PC-3 (cell line): ENCODE data around the gene C1orf210. TPM values are rescaled to one million over a fixed set of nuclear protein-coding genes. Genes with fewer than 3 reads are reported as not detected.

Experiments used
- ATAC-seq: fragments of 200-7000 bp; cut with Tn5 transposase; 2 replicates; pipeline ENCODE4 v1.9.1; 2020; ENCODE audit warnings: mild to moderate bottlenecking, moderate library complexity
- BruUV-seq: library from RNA; stranded (reverse); fragments of 400-500 nt; replicated peaks from 2 replicates; lab custom pipeline; 2021; lab: Mats Ljungman, UMichigan
- CTCF ChIA-PET: fragments of 300-600 bp; sonication (Branson Sonifier 250); formaldehyde crosslinking; loops from one replicate; lab custom pipeline; 2022; ENCODE audit warnings: antibody characterized with exemption; lab: Charles Lee
- POLR2A ChIA-PET: fragments of 300-600 bp; sonication (Branson Sonifier 250); formaldehyde crosslinking; loops from one replicate; lab custom pipeline; 2022; ENCODE audit warnings: antibody characterized with exemption; ENCODE audit not compliant: unreplicated experiment; lab: Charles Lee
- DNase-seq: peaks from one replicate; pipeline ENCODE4 v3.0.0-alpha.2; 2015
- H2AFZ ChIP-seq: fragments of 300-600 bp; sonication (generic); 2 replicates; pipeline ENCODE4 v1.6.0; 2016; ENCODE audit warnings: antibody characterized with exemption, low read length
- H3F3A ChIP-seq: fragments of 300-600 bp; sonication (generic); one replicate; pipeline ENCODE4 v1.6.0; 2017; ENCODE audit warnings: antibody characterized with exemption, low read length, control low read depth, mild to moderate bottlenecking; ENCODE audit not compliant: unreplicated experiment
- H3K27ac ChIP-seq: fragments of 300-600 bp; sonication (generic); 2 replicates; pipeline ENCODE4 v1.5.1; 2016; ENCODE audit warnings: mild to moderate bottlenecking, low read length
- H3K27me3 ChIP-seq: fragments of 300-600 bp; sonication (generic); 2 replicates; pipeline ENCODE4 v1.6.1; 2016; ENCODE audit warnings: low read length, mixed read lengths
- H3K36me3 ChIP-seq: fragments of 300-600 bp; sonication (generic); 2 replicates; pipeline ENCODE4 v1.6.1; 2016; ENCODE audit warnings: low read depth, mixed run types, low read length, mixed read lengths
- H3K4me1 ChIP-seq: fragments of 300-600 bp; sonication (generic); 2 replicates; pipeline ENCODE4 v1.5.1; 2016; ENCODE audit warnings: low read length; ENCODE audit not compliant: insufficient read depth
- H3K4me2 ChIP-seq: fragments of 300-600 bp; sonication (generic); 2 replicates; pipeline ENCODE4 v1.6.0; 2016; ENCODE audit warnings: low read length
- H3K4me3 ChIP-seq: fragments of 300-600 bp; sonication (generic); 2 replicates; pipeline ENCODE4 v1.5.1; 2016; ENCODE audit warnings: mild to moderate bottlenecking, low read length, mixed read lengths
- H3K79me2 ChIP-seq: fragments of 300-600 bp; sonication (generic); 2 replicates; pipeline ENCODE4 v1.6.1; 2017; ENCODE audit warnings: low read length, mixed read lengths
- H3K9ac ChIP-seq: fragments of 300-600 bp; sonication (generic); 2 replicates; pipeline ENCODE4 v1.6.0; 2016; ENCODE audit warnings: mild to moderate bottlenecking, low read length
- H3K9me2 ChIP-seq: fragments of 300-600 bp; sonication (generic); replicated peaks from 2 replicates; pipeline ENCODE4 v1.6.1; 2016; ENCODE audit warnings: mixed run types, low read length, mixed read lengths
- H3K9me3 ChIP-seq: fragments of 300-600 bp; sonication (generic); 2 replicates; pipeline ENCODE4 v1.6.1; 2016; ENCODE audit warnings: low read length, mixed read lengths
- H4K20me1 ChIP-seq: fragments of 300-600 bp; sonication (generic); 2 replicates; pipeline ENCODE4 v1.6.1; 2016; ENCODE audit warnings: low read length, mixed read lengths
- EZH2 ChIP-seq: fragments of 300-600 bp; sonication (generic); IDR thresholded peaks from one replicate; pipeline ENCODE4 v1.6.1; 2017; ENCODE audit warnings: antibody characterized with exemption, mild to moderate bottlenecking, low read length; ENCODE audit not compliant: unreplicated experiment
- EZH2phosphoT487 ChIP-seq: fragments of 300-600 bp; sonication (generic); IDR thresholded peaks from 2 replicates; pipeline ENCODE4 v1.6.1; 2018; ENCODE audit warnings: mild to moderate bottlenecking, antibody characterized with exemption, low read length, borderline replicate concordance
- intact Hi-C: fragments of 100-400 bp; cut with micrococcal nuclease; formaldehyde crosslinking; loops from 2 replicates; pipeline ENCODE4 v1.9.0; 2023
- total RNA-seq: library from RNA; depleted of rRNA; stranded (reverse); fragments of >200 nt; gene quantifications from 2 replicates; pipeline ENCODE4 v1.2.3, GENCODE V29; 2014
- TF ChIP-seq, protein P1 (sequence below): fragments of 300-600 bp; sonication (generic); conservative IDR thresholded peaks from 2 replicates; pipeline ENCODE4 v1.5.1; 2017; ENCODE audit warnings: antibody characterized with exemption, low read depth, mild to moderate bottlenecking, low read length

Gene C1orf210
- total RNA-seq, 1 experiment from 2014 or later: 17.8 TPM

DNA sequence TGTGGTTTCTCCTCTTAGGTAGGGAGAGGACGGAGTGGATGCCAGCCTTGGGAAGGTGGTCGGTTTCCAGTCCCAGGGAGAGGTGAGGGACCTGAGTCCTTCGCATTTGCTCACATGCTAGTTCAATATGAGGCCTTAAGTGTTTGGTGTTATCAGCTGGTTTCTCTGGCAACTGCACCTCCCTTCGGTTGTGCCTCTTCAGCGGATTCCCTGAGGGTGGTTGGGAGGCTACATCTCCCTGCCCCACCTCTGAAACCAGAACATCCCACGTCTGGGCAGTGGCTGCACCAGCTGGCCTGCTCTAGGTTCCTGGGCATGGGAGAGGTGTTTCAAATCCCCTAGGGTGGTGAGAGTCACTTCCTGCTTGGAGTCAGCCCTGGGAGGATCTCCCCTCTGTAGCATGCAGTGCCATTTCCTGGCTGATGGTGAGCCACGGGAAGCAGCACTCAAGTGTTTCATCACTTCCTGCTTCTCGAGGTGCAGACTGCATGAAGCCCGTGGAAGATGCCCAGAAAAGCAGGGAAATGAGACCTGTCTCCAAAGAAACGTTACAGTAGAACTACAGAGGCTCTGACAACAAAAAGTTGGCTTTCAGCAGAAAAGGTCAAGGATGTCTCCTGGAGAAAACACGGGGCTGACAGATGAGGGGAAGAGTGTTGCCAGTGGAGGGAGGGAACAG is 11.1 kb downstream of the C1orf210 start:
- Histone ChIP-seq H3K36me3 (no peaks in the 10 kb centered on the region), H3K4me3 (no peak overlapping the region), H3F3A (no peaks in the 10 kb centered on the region), H3K4me2 (no peak overlapping the region), H3K9ac (no peak overlapping the region), H3K9me3 (no peaks in the 10 kb centered on the region), H4K20me1 (no peaks in the 10 kb centered on the region), H3K4me1 (peaks cover 16% of the 10 kb centered on the region), H3K27ac (peak overlapping the region; percentile 19; the same call in 1 of the 2 replicates), H3K79me2 (no peaks in the 10 kb centered on the region), H3K9me2 (no peaks in the 10 kb centered on the region), H2AFZ (peak overlapping the region; percentile 61), H3K27me3 (no peaks in the 10 kb centered on the region)
- peak; percentile 50 for DNase-seq
- peak; percentile 19; the same call in 1 of the 2 replicates for ATAC-seq
- TF ChIP-seq EZH2 (no peak), EZH2phosphoT487 (no peak)
- TF ChIP-seq, protein P1, sequence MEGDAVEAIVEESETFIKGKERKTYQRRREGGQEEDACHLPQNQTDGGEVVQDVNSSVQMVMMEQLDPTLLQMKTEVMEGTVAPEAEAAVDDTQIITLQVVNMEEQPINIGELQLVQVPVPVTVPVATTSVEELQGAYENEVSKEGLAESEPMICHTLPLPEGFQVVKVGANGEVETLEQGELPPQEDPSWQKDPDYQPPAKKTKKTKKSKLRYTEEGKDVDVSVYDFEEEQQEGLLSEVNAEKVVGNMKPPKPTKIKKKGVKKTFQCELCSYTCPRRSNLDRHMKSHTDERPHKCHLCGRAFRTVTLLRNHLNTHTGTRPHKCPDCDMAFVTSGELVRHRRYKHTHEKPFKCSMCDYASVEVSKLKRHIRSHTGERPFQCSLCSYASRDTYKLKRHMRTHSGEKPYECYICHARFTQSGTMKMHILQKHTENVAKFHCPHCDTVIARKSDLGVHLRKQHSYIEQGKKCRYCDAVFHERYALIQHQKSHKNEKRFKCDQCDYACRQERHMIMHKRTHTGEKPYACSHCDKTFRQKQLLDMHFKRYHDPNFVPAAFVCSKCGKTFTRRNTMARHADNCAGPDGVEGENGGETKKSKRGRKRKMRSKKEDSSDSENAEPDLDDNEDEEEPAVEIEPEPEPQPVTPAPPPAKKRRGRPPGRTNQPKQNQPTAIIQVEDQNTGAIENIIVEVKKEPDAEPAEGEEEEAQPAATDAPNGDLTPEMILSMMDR: no peak
- POLR2A ChIA-PET: interaction anchor here (0.6 kb wide), 1 partner anchor 509 kb away, joined by 4 read pairs; no protein-coding TSS in a partner anchor
- intact Hi-C loops: no loop called here
- BruUV-seq: no TSS peak
- CTCF ChIA-PET: no interaction called here

DNA sequence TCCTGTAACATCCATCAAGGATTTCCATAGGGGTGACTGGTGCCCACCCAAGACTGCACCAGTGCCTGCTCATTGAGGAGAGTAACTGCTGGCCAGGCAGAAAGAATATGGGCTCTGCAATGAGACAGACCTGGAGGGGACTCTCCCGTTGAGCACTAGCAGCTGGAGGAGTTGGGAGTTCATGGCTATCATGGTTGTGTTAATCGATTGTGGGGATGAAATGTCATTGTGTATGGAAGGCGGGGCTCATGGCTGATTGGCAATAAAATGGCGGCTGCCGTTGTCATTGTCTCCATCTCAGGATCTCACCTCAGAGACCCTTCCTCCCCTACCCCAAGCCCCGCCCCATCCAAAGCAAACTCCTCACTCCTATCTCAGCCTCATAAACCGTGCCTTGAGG is 11.7 kb downstream of the C1orf210 start:
- CTCF ChIA-PET: no interaction called here
- DNase-seq (no peak), ATAC-seq (no peak)
- Histone ChIP-seq H3F3A (no peaks in the 10 kb centered on the region), H3K27ac (no peak overlapping the region), H3K4me2 (no peak overlapping the region), H3K79me2 (no peaks in the 10 kb centered on the region), H3K4me1 (peaks cover 16% of the 10 kb centered on the region), H3K9ac (no peak overlapping the region), H3K36me3 (no peaks in the 10 kb centered on the region), H3K9me3 (no peaks in the 10 kb centered on the region), H2AFZ (no peak overlapping the region), H4K20me1 (no peaks in the 10 kb centered on the region), H3K4me3 (no peak overlapping the region), H3K27me3 (no peaks in the 10 kb centered on the region), H3K9me2 (no peaks in the 10 kb centered on the region)
- intact Hi-C loops: no loop called here
- BruUV-seq: no TSS peak
- TF ChIP-seq, protein P1: no peak
- TF ChIP-seq EZH2phosphoT487: no peak
- no peak for TF ChIP-seq EZH2
- POLR2A ChIA-PET: no interaction called here
